Measurements from ENCODE around the gene UNC79.

- TF ChIP-seq CTCF (IDR thresholded peaks at IDR 0.05; ENCODE audit: low read length) (no peak), EZH2 (IDR thresholded peaks at IDR 0.05; ENCODE audit: borderline replicate concordance, low read length) (no peak)
These were observed 27.8 kb upstream of the UNC79 start for GRCh38 chr14:93402951-93403350.

Data from OCI-LY1 (cell line).